ENCODE measurements around the gene PDIK1L.

The PDIK1L gene

GRCh38 chr1:26111530-26112406 lies at the start of gene PDIK1L:
Gene PDIK1L (plus strand): TSS chr1:26111824. CDS start chr1:26114309, 2,485 bp downstream.
- peak within 1 kb of the TSS; percentile 89 for H3K4me3 ChIP-seq (ENCODE audit: low read depth, low read length)
- TF ChIP-seq CTCF (IDR thresholded peaks at IDR 0.05; ENCODE audit: low read depth, low read length) = no peak
- peak; percentile 56 for TF ChIP-seq MAX (IDR thresholded peaks at IDR 0.05; ENCODE audit: low read depth, low read length)
- TF ChIP-seq POLR2A (IDR thresholded peaks at IDR 0.05; ENCODE audit: extremely low read depth, insufficient read length) = peak; percentile 79
- peak; percentile 25 for TF ChIP-seq MYC (IDR thresholded peaks at IDR 0.05; ENCODE audit: low read depth, low read length)
- peak; percentile 96 for DNase-seq (ENCODE audit: low read depth)

GRCh38 chr1:26064553-26064952 lies 47.1 kb upstream of the PDIK1L start:
- no peak for DNase-seq (ENCODE audit: low read depth)
- H3K4me3 ChIP-seq (ENCODE audit: low read depth, low read length) = no peak overlapping the region
- TF ChIP-seq POLR2A (IDR thresholded peaks at IDR 0.05; ENCODE audit: extremely low read depth, insufficient read length) (no peak), CTCF (IDR thresholded peaks at IDR 0.05; ENCODE audit: low read depth, low read length) (no peak), MYC (IDR thresholded peaks at IDR 0.05; ENCODE audit: low read depth, low read length) (no peak), MAX (IDR thresholded peaks at IDR 0.05; ENCODE audit: low read depth, low read length) (no peak)

- no peak overlapping the region for H3K4me3 ChIP-seq (ENCODE audit: low read depth, low read length)
- DNase-seq (ENCODE audit: low read depth) = no peak
- TF ChIP-seq MAX (IDR thresholded peaks at IDR 0.05; ENCODE audit: low read depth, low read length) = no peak
- no peak for TF ChIP-seq MYC (IDR thresholded peaks at IDR 0.05; ENCODE audit: low read depth, low read length)
Observed at GRCh38 chr1:26066160-26066559, 45.5 kb upstream of the PDIK1L start.

GRCh38 chr1:26066857-26067256 lies 44.8 kb upstream of the PDIK1L start:
- TF ChIP-seq MAX (IDR thresholded peaks at IDR 0.05; ENCODE audit: low read depth, low read length) (no peak), MYC (IDR thresholded peaks at IDR 0.05; ENCODE audit: low read depth, low read length) (no peak), CTCF (IDR thresholded peaks at IDR 0.05; ENCODE audit: low read depth, low read length) (no peak), POLR2A (IDR thresholded peaks at IDR 0.05; ENCODE audit: extremely low read depth, insufficient read length) (no peak)
- no peak for DNase-seq (ENCODE audit: low read depth)

GRCh38 chr1:26067432-26067911 lies 44.2 kb upstream of the PDIK1L start, which contains the start of gene TRIM63:
Gene TRIM63 (minus strand): TSS chr1:26067630. CDS start chr1:26067494, 136 bp downstream.
- no peak for TF ChIP-seq MYC (IDR thresholded peaks at IDR 0.05; ENCODE audit: low read depth, low read length)
- no peak for TF ChIP-seq MAX (IDR thresholded peaks at IDR 0.05; ENCODE audit: low read depth, low read length)
- no peak for TF ChIP-seq CTCF (IDR thresholded peaks at IDR 0.05; ENCODE audit: low read depth, low read length)
- TF ChIP-seq POLR2A (IDR thresholded peaks at IDR 0.05; ENCODE audit: extremely low read depth, insufficient read length) = no peak
- no peak within 1 kb of the TSS for H3K4me3 ChIP-seq (ENCODE audit: low read depth, low read length)
- DNase-seq (ENCODE audit: low read depth) = no peak

More at GRCh38 chr1:26066857-26067256, 44.8 kb upstream of the PDIK1L start:
- no peak overlapping the region for H3K4me3 ChIP-seq (ENCODE audit: low read depth, low read length)

GRCh38 chr1:26069941-26070295 lies 41.7 kb upstream of the PDIK1L start:
- no peak for TF ChIP-seq CTCF (IDR thresholded peaks at IDR 0.05; ENCODE audit: low read depth, low read length)
- no peak for TF ChIP-seq MAX (IDR thresholded peaks at IDR 0.05; ENCODE audit: low read depth, low read length)
- no peak for TF ChIP-seq MYC (IDR thresholded peaks at IDR 0.05; ENCODE audit: low read depth, low read length)
- no peak for TF ChIP-seq POLR2A (IDR thresholded peaks at IDR 0.05; ENCODE audit: extremely low read depth, insufficient read length)
- no peak for DNase-seq (ENCODE audit: low read depth)
- H3K4me3 ChIP-seq (ENCODE audit: low read depth, low read length) = no peak overlapping the region

Data from NB4 (cell line).